ENCODE results near the gene ARHGEF5. TPM values are rescaled to one million over a fixed set of nuclear protein-coding genes. Genes with fewer than 3 reads are reported as not detected.

The ARHGEF5 gene
- total RNA-seq, 1 donor from 2014 or later, result 10.5 TPM

GRCh38 chr7:144391823-144392255 is 36.6 kb downstream of the ARHGEF5 start:
- H3K27me3 ChIP-seq (ENCODE audit: control insufficient read depth, insufficient read depth, low read length), result no peaks in the 10 kb centered on the region
- no peaks in the 10 kb centered on the region for H3K36me3 ChIP-seq (ENCODE audit: control insufficient read depth, insufficient read depth, low read length)
- no peak overlapping the region for H3K4me3 ChIP-seq (ENCODE audit: low read depth, low read length)
- FAIRE-seq, result no peak
- peak; percentile 56 for DNase-seq (ENCODE audit: low read depth)
- TF ChIP-seq, protein P1, sequence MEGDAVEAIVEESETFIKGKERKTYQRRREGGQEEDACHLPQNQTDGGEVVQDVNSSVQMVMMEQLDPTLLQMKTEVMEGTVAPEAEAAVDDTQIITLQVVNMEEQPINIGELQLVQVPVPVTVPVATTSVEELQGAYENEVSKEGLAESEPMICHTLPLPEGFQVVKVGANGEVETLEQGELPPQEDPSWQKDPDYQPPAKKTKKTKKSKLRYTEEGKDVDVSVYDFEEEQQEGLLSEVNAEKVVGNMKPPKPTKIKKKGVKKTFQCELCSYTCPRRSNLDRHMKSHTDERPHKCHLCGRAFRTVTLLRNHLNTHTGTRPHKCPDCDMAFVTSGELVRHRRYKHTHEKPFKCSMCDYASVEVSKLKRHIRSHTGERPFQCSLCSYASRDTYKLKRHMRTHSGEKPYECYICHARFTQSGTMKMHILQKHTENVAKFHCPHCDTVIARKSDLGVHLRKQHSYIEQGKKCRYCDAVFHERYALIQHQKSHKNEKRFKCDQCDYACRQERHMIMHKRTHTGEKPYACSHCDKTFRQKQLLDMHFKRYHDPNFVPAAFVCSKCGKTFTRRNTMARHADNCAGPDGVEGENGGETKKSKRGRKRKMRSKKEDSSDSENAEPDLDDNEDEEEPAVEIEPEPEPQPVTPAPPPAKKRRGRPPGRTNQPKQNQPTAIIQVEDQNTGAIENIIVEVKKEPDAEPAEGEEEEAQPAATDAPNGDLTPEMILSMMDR (IDR thresholded peaks at IDR 0.05; ENCODE audit: insufficient read depth, low read length, severe bottlenecking), result peak; percentile 58

GRCh38 chr7:144397086-144397485 is 41.9 kb downstream of the ARHGEF5 start:
- H3K4me3 ChIP-seq (ENCODE audit: low read depth, low read length), result no peak overlapping the region
- DNase-seq (ENCODE audit: low read depth) (no peak), FAIRE-seq (no peak)
- H3K27me3 ChIP-seq (ENCODE audit: control insufficient read depth, insufficient read depth, low read length), result no peaks in the 10 kb centered on the region
- TF ChIP-seq, protein P1 (IDR thresholded peaks at IDR 0.05; ENCODE audit: insufficient read depth, low read length, severe bottlenecking), result no peak
- H3K36me3 ChIP-seq (ENCODE audit: control insufficient read depth, insufficient read depth, low read length), result no peaks in the 10 kb centered on the region

DNA sequence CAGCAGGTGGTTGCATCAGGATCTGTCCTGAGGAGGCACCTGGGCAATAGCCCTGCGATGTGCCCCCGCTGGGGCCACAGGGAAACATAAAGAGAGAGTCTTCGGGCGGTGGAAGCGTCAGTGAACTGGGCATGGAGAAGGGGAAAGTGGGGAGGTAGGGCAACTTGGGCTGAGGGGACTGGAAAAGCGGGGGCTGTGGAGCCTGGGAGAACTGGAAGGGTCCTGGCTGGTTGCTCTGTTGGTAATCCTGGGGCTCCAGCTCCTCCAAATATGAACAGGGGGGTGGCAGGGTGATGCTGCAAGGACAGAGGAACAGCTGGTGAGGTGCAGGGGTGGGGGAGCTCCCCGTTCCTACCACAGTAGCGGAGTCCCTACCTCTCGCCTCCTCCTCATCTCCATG is 43.1 kb downstream of the ARHGEF5 start:
- TF ChIP-seq, protein P1 (IDR thresholded peaks at IDR 0.05; ENCODE audit: insufficient read depth, low read length, severe bottlenecking), result no peak
- FAIRE-seq (no peak), DNase-seq (ENCODE audit: low read depth) (no peak)
- H3K4me3 ChIP-seq (ENCODE audit: low read depth, low read length), result no peak overlapping the region
- H3K27me3 ChIP-seq (ENCODE audit: control insufficient read depth, insufficient read depth, low read length), result no peaks in the 10 kb centered on the region
- H3K36me3 ChIP-seq (ENCODE audit: control insufficient read depth, insufficient read depth, low read length), result no peaks in the 10 kb centered on the region

DNA sequence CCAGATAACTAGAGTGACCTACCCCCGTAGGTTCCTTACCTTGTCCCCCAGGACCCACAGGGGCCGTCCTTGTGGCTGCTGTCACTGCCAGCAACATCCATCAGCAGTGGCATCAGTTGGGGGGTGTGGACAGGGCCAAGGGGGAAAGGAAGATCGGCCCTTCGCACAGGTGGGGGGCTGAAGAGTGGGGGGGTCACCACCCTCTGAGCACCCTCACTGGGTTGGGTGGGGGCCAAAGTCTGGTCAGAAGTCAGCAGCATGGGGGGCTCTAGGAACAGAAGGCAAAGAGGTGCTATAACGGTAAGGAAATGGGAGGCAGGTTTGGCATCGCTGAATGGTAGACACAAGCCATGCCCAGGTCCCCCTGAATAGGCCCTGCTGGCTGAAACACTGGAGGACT is 43.7 kb downstream of the ARHGEF5 start:
- H3K4me3 ChIP-seq (ENCODE audit: low read depth, low read length), result no peak overlapping the region
- H3K27me3 ChIP-seq (ENCODE audit: control insufficient read depth, insufficient read depth, low read length), result no peaks in the 10 kb centered on the region
- H3K36me3 ChIP-seq (ENCODE audit: control insufficient read depth, insufficient read depth, low read length), result no peaks in the 10 kb centered on the region
- DNase-seq (ENCODE audit: low read depth) (no peak), FAIRE-seq (no peak)
- TF ChIP-seq, protein P1 (IDR thresholded peaks at IDR 0.05; ENCODE audit: insufficient read depth, low read length, severe bottlenecking), result no peak

- no peak overlapping the region for H3K4me3 ChIP-seq (ENCODE audit: low read depth, low read length)
- no peaks in the 10 kb centered on the region for H3K36me3 ChIP-seq (ENCODE audit: control insufficient read depth, insufficient read depth, low read length)
- FAIRE-seq (no peak), DNase-seq (ENCODE audit: low read depth) (no peak)
- H3K27me3 ChIP-seq (ENCODE audit: control insufficient read depth, insufficient read depth, low read length), result no peaks in the 10 kb centered on the region
- TF ChIP-seq, protein P1 (IDR thresholded peaks at IDR 0.05; ENCODE audit: insufficient read depth, low read length, severe bottlenecking), result no peak
Measured at GRCh38 chr7:144399946-144400345, 44.7 kb downstream of the ARHGEF5 start.

DNA sequence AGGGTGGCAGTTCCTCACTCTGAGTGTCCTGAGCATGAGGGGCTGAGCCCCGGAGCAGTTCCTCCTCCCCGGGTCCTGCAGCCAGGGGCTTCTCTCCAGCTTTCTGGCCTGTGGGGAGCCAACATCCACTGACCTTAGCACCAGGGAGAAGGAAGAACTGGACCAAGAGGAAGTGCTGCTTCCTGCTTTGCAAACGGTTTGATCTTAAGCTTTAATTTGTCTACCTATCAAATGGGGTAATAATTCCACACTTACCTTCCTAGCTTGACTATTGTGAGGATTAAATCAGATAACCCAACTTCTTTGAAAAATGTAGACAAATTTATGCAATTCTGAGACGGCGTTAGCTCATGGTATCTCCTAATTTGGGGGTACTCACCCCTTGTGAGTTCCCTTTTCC is 46.3 kb downstream of the ARHGEF5 start:
- Histone ChIP-seq H3K4me3 (ENCODE audit: low read depth, low read length) (no peak overlapping the region), H3K27me3 (ENCODE audit: control insufficient read depth, insufficient read depth, low read length) (no peaks in the 10 kb centered on the region), H3K36me3 (ENCODE audit: control insufficient read depth, insufficient read depth, low read length) (no peaks in the 10 kb centered on the region)
- no peak for FAIRE-seq
- TF ChIP-seq, protein P1 (IDR thresholded peaks at IDR 0.05; ENCODE audit: insufficient read depth, low read length, severe bottlenecking), result no peak
- DNase-seq (ENCODE audit: low read depth), result no peak
